HCT116 (cell line): Measurements from ENCODE around the gene TRIM61.
"Not testable (repeated sequence)": the region's sequence is repeated elsewhere in the genome, so short reads cannot be mapped to it uniquely, and the experiment has no call there.

ENCODE experiments used
- CTCF ChIP-seq, 3 experiments: fragments of 200-600 bp in 1 of 3; sonication (generic) in 1 of 3; IDR thresholded peaks in 2 of 3; conservative IDR thresholded peaks in 1 of 3; 2 replicates each; pipeline ENCODE4 v1.5.1; 2012 to 2017; ENCODE audit warnings: low read depth in 2 of 3, low read length in 2 of 3, antibody characterized with exemption in 1 of 3, borderline replicate concordance in 1 of 3, control low read depth in 1 of 3, mild to moderate bottlenecking in 1 of 3, mixed read lengths in 1 of 3, mixed run types in 1 of 3, moderate library complexity in 1 of 3; ENCODE audit not compliant: insufficient read depth in 1 of 3
- POLR2AphosphoS5 ChIP-seq: IDR thresholded peaks from 2 replicates; pipeline ENCODE4 v1.6.1; 2011; ENCODE audit warnings: mild to moderate bottlenecking, low read depth, low read length, moderate library complexity

GRCh38 chr4:164998526-164999080 is 21.1 kb upstream of the TRIM61 start:
- TF ChIP-seq POLR2AphosphoS5; CTCF (IDR thresholded peaks at IDR 0.05 in 2 of 3, conservative IDR thresholded peaks at IDR 0.05 in 1 of 3; ENCODE audit: borderline replicate concordance in 1 of 3, insufficient read depth in 1 of 3, low read depth in 2 of 3, low read length in 2 of 3): not testable (repeated sequence)
